Upper lobe of right lung (tissue), 1 donor: Measurements from ENCODE around the gene KANSL1. TPM values are rescaled to one million over a fixed set of nuclear protein-coding genes. Genes with fewer than 3 reads are reported as not detected.

ENCODE experiments used
- ATAC-seq: fragments of 200-7000 bp; cut with Tn5 transposase; one replicate; pipeline ENCODE4 v1.9.1; 2020; ENCODE audit warnings: mild to moderate bottlenecking, moderate library complexity
- DNase-seq: peaks from one replicate; pipeline ENCODE4 v3.0.0-alpha.2; 2020
- H3K27ac ChIP-seq: fragments of 200-600 bp; one replicate; pipeline ENCODE4 v1.8.0; 2022
- H3K27me3 ChIP-seq: fragments of 200-600 bp; one replicate; pipeline ENCODE4 v1.8.0; 2022; ENCODE audit warnings: mild to moderate bottlenecking
- H3K36me3 ChIP-seq: fragments of 200-600 bp; one replicate; pipeline ENCODE4 v1.8.0; 2022
- H3K4me1 ChIP-seq: fragments of 200-600 bp; one replicate; pipeline ENCODE4 v1.8.0; 2022
- H3K4me3 ChIP-seq: fragments of 200-600 bp; one replicate; pipeline ENCODE4 v1.8.0; 2022; ENCODE audit warnings: mild to moderate bottlenecking
- H3K9me3 ChIP-seq: fragments of 200-600 bp; one replicate; pipeline ENCODE4 v1.8.0; 2022
- intact Hi-C: fragments of 100-400 bp; cut with DNase I; formaldehyde crosslinking; loops from one replicate; pipeline ENCODE4 v1.11.0; 2022
- total RNA-seq: library from RNA; stranded (reverse); fragmentation: NEBNext Ultra II Directional; extraction: Animal tissue kit (Norgen Biotek cat#: 25700); gene quantifications from one replicate; pipeline ENCODE4 v1.2.1, GENCODE V29; 2021
- TF ChIP-seq, protein P1 (sequence below): fragments of 200-600 bp; IDR thresholded peaks from one replicate; pipeline ENCODE4 v1.8.0; 2022; ENCODE audit warnings: antibody characterized with exemption
- donor health status: DM: no; HTN: yes; CAD: no; lungs with severe emphysema.

Gene KANSL1
- total RNA-seq, 1 donor from 2014 or later = 69.8 TPM

DNA sequence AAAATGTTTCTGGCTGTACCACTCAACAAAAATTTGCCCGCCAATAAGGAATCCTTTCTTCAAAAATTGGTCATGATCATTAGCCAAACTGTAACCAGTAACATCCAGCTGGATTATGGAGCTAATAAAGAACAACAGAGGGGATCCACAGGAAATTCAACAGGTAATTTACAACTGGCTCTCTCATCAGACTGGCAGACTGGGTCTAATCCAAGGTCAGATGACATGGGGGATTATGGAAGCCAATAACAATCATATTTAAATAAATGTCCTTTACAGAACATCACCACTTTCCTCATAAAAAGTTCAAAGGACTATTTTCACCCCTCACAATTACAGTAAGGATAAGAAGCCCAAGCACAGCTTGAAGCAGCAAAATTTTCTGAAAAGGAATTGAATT is 66.4 kb downstream of the KANSL1 start:
- intact Hi-C loops = no loop called here
- no peaks in the 10 kb centered on the region for H3K27me3 ChIP-seq
- DNase-seq (no peak), ATAC-seq (no peak)
- TF ChIP-seq, protein P1, sequence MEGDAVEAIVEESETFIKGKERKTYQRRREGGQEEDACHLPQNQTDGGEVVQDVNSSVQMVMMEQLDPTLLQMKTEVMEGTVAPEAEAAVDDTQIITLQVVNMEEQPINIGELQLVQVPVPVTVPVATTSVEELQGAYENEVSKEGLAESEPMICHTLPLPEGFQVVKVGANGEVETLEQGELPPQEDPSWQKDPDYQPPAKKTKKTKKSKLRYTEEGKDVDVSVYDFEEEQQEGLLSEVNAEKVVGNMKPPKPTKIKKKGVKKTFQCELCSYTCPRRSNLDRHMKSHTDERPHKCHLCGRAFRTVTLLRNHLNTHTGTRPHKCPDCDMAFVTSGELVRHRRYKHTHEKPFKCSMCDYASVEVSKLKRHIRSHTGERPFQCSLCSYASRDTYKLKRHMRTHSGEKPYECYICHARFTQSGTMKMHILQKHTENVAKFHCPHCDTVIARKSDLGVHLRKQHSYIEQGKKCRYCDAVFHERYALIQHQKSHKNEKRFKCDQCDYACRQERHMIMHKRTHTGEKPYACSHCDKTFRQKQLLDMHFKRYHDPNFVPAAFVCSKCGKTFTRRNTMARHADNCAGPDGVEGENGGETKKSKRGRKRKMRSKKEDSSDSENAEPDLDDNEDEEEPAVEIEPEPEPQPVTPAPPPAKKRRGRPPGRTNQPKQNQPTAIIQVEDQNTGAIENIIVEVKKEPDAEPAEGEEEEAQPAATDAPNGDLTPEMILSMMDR = no peak
- no peaks in the 10 kb centered on the region for H3K36me3 ChIP-seq
- H3K4me3 ChIP-seq = no peak overlapping the region
- no peak overlapping the region for H3K27ac ChIP-seq
- peaks cover 52% of the 10 kb centered on the region for H3K4me1 ChIP-seq
- H3K9me3 ChIP-seq = no peaks in the 10 kb centered on the region

DNA sequence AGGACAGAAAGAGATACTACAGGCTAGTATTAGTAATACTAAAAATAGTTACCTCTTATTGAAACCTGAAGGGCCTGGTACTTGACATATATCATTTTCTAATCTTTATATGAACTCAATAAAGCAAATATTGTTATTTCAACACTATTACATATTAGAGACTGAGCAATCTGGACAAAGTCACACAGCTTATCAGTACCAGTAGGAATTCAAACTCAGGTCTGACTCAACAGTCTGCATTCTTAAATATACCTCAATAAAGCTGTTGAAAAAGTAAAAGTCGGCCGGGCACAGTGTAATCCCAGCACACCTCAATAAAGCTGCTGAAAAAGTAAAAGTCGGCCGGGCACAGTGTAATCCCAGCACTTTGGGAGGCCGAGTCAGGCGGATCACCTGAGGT is 67.4 kb downstream of the KANSL1 start:
- Histone ChIP-seq H3K27ac (no peak overlapping the region), H3K4me3 (no peak overlapping the region), H3K9me3 (no peaks in the 10 kb centered on the region), H3K27me3 (no peaks in the 10 kb centered on the region), H3K36me3 (no peaks in the 10 kb centered on the region), H3K4me1 (peaks cover 54% of the 10 kb centered on the region)
- ATAC-seq (no peak), DNase-seq (no peak)
- intact Hi-C loops = no loop called here
- TF ChIP-seq, protein P1 = no peak

DNA sequence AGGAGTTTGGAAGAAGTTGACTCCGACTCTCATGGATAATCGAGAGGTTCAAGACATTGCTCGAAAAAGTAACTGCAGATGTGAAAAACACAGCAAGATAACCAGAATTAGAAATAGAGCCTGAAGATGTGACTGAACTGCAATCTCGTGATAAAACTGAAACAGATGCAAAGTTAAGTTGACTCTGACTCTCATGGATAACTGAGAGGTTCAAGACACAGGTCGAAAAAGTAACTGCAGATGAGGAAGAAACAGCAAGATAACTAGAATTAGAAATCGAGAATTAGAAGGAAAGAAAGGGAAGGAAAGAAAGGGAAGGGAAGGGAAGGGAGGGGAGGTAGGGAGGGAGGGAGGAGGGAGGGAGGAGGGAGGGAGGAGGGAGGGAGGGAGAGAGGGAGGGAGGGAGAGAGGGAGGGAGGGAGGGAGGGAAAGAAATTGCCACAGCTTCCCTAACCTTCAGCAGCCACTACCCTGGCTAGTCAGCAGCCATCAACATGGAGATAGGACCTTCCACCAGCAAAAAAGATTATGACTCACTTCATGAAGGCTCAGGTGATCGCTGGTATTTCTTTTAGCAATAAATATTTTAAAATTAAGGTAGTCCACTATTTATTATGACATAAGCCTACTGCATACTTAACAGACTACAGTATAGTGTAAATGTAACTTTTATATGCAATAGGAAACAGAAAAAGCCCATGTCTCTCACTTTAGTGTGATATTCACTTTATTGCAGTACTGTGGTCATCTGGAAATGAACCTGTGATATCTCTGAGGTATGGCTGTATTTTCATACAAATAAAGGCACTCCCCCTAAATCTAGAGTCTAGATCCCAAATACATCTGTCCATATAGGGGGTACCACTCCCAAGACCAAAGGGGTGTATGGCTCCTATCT is 68.3 kb downstream of the KANSL1 start:
- no peak overlapping the region for H3K4me3 ChIP-seq
- intact Hi-C loops = no loop called here
- TF ChIP-seq, protein P1 = no peak
- no peak for DNase-seq
- H3K4me1 ChIP-seq = peaks cover 46% of the 10 kb centered on the region
- H3K9me3 ChIP-seq = no peaks in the 10 kb centered on the region
- H3K27ac ChIP-seq = no peak overlapping the region
- no peaks in the 10 kb centered on the region for H3K27me3 ChIP-seq
- no peaks in the 10 kb centered on the region for H3K36me3 ChIP-seq
- no peak for ATAC-seq

DNA sequence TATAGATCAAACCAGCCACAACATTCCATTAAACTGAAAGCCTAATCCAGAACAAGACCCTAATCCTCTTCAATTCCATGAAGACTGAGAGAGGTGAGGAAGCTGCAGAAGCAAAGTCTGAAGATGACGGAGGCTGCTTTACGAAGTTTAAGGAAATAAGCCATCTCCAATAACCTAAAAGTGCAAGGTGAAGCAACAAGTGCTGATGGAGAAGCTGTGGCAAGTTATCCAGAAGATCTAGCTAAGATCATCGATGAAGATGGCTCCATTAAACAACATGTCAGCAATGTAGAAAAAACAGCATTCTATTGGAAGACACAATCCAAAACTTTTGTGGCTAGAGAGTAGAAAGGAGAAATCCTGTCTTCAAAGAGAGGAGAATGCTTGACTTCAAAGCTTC is 69.6 kb downstream of the KANSL1 start:
- Histone ChIP-seq H3K36me3 (no peaks in the 10 kb centered on the region), H3K4me1 (peaks cover 42% of the 10 kb centered on the region), H3K9me3 (no peaks in the 10 kb centered on the region), H3K4me3 (no peak overlapping the region), H3K27ac (no peak overlapping the region), H3K27me3 (no peaks in the 10 kb centered on the region)
- intact Hi-C loops = no loop called here
- ATAC-seq (no peak), DNase-seq (no peak)
- TF ChIP-seq, protein P1 = no peak

DNA sequence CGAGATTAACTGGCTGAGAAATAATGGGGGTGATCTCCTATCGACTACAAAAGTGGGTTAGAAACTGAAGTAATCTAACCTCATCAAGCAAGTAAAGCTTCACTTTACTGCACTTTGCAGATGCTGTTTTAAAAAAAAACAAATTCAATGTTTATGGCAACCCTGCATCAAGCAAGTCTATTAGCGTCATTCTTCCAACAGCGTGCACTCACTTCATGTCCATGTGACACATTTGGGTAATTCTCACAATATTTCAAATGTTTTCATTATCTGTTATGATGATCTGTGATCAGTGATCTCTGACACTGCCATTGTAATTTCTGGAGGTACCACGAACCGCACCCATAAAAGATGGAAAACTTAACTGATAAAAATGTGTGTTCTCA is 70.8 kb downstream of the KANSL1 start:
- ATAC-seq (no peak), DNase-seq (no peak)
- no peaks in the 10 kb centered on the region for H3K9me3 ChIP-seq
- no peak overlapping the region for H3K27ac ChIP-seq
- no peaks in the 10 kb centered on the region for H3K36me3 ChIP-seq
- no peaks in the 10 kb centered on the region for H3K27me3 ChIP-seq
- intact Hi-C loops = no loop called here
- no peak overlapping the region for H3K4me3 ChIP-seq
- TF ChIP-seq, protein P1 = no peak
- H3K4me1 ChIP-seq = peaks cover 45% of the 10 kb centered on the region
